ENCODE data around the gene B3GNT4.

GRCh38 chr12:122182887-122183587 lies 20.5 kb upstream of the B3GNT4 start, which contains the start of gene LRRC43:
- TF ChIP-seq EZH2 (IDR thresholded peaks at IDR 0.05; ENCODE audit: low read depth) (no peak), CTCF (conservative IDR thresholded peaks at IDR 0.05) (no peak)
